Activated CD4-positive, alpha-beta T cell treated with anti-CD3 and anti-CD28 coated beads, Interleukin-2, amount 10 ng/mL, durations not matched to agents 24 days and 14 days (primary cell): Measurements from ENCODE around the gene TSHZ2. TPM values are rescaled to one million over a fixed set of nuclear protein-coding genes. Genes with fewer than 3 reads are reported as not detected.
"Not testable (repeated sequence)": the region's sequence is repeated elsewhere in the genome, so short reads cannot be mapped to it uniquely, and the experiment has no call there.

Source experiments
- DNase-seq: peaks from one replicate; pipeline ENCODE4 v3.0.0; 2022
- H3K27ac Mint-ChIP-seq: one replicate; pipeline ENCODE4 v1.8.0; 2022; ENCODE audit warnings: mild to moderate bottlenecking, mixed read lengths
- H3K27me3 Mint-ChIP-seq: one replicate; pipeline ENCODE4 v1.8.0; 2022; ENCODE audit warnings: mixed read lengths
- H3K36me3 Mint-ChIP-seq: one replicate; pipeline ENCODE4 v1.8.0; 2022; ENCODE audit warnings: low read depth, mild to moderate bottlenecking, mixed read lengths
- H3K4me1 Mint-ChIP-seq: one replicate; pipeline ENCODE4 v1.8.0; 2021; ENCODE audit warnings: mixed read lengths
- H3K4me3 Mint-ChIP-seq: one replicate; pipeline ENCODE4 v1.8.0; 2022; ENCODE audit warnings: mild to moderate bottlenecking, moderate library complexity, mixed read lengths
- H3K9me3 Mint-ChIP-seq: one replicate; pipeline ENCODE4 v1.8.0; 2021; ENCODE audit warnings: mixed read lengths
- intact Hi-C: fragments of 100-400 bp; cut with micrococcal nuclease; formaldehyde crosslinking; loops from one replicate; pipeline ENCODE4 v1.15.1; 2023
- total RNA-seq: library from RNA; stranded (reverse); gene quantifications from 2 replicates; pipeline ENCODE4 v1.2.3, GENCODE V29; 2022

TSHZ2 gene
- total RNA-seq, 1 donor from 2014 or later: 29.5 TPM

DNA sequence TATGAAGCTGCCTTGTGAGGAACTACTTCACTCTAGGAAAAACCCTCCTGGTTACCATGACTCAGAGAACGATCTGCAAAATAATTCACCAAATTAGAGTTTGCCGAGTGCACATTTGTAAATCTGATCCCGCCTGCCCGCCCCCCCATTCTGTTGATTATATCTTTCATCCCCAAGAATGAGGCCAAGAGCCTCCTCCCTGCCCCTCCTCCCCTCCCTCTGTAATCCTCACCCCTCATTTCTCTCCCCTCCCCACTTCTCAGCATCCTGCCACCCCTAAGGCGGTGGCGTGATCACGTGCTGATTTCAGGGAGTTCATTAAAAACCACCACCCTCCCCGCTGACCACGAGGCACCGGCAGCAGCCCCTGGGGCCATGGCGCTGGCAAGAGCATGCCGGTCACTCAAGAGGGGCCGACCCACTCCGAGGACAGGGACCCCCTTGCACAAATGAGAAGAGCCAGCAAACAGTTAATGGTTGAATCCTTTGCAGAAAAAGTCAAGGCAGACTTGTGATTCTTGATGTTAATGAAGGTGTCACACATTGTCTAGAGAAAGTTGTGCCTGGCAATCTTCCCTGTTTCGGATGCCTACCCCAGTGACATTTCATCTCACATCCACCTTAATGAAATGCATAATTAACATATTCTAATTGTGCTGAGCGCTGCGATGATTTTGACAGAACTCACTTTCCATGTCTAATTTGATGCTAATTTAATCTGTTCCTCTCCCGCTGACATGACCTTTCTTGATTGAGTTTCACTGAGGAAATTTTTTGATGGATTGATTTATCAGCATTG, 373.6 kb downstream of the TSHZ2 start:
- Mint-ChIP-seq H3K36me3 (peaks cover 7% of the 10 kb centered on the region), H3K4me3 (no peak overlapping the region), H3K27me3 (no peaks in the 10 kb centered on the region), H3K27ac (no peak overlapping the region), H3K4me1 (no peaks in the 10 kb centered on the region), H3K9me3 (no peaks in the 10 kb centered on the region)
- intact Hi-C loops: no loop called here
- no peak for DNase-seq

DNA sequence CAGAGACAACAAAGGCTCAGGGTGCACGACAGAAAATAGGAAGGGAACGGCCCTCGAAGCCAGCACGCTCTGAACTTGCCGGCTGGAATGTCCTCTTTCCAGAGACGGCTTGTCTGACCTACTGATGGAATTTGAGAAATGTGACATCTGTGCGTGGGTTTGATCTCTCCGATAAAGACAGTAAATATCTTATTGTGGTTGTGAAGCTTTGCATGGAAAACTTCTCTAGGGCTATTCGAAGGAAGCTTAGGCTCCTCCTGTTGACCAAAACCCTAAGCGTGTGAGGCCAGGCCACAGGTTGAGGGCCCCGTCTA, 374.1 kb downstream of the TSHZ2 start:
- DNase-seq: no peak
- H3K27me3 Mint-ChIP-seq: no peaks in the 10 kb centered on the region
- no peaks in the 10 kb centered on the region for H3K9me3 Mint-ChIP-seq
- peaks cover 8% of the 10 kb centered on the region for H3K36me3 Mint-ChIP-seq
- no peak overlapping the region for H3K4me3 Mint-ChIP-seq
- no peaks in the 10 kb centered on the region for H3K4me1 Mint-ChIP-seq
- intact Hi-C loops: no loop called here
- H3K27ac Mint-ChIP-seq: no peak overlapping the region

DNA sequence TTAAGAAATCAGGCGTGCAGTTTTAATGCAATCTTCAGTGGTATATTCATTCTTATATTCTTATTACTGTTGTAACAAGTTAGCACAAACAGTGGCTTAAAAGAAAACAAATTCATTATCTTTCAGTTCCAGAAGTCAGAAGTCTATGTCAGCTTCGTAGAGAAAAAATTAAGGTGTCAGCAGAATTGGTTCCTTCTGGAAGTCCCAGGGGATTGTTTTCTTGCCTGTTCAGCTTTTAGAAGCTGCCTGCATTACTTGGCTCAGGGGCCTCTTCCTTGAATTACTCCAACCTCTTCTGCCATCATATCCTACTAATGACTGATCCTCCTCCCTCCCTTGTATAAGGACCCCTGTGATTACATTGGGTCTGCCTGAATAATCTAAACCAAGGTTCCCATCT, 377.6 kb downstream of the TSHZ2 start:
- no peaks in the 10 kb centered on the region for H3K27me3 Mint-ChIP-seq

DNA sequence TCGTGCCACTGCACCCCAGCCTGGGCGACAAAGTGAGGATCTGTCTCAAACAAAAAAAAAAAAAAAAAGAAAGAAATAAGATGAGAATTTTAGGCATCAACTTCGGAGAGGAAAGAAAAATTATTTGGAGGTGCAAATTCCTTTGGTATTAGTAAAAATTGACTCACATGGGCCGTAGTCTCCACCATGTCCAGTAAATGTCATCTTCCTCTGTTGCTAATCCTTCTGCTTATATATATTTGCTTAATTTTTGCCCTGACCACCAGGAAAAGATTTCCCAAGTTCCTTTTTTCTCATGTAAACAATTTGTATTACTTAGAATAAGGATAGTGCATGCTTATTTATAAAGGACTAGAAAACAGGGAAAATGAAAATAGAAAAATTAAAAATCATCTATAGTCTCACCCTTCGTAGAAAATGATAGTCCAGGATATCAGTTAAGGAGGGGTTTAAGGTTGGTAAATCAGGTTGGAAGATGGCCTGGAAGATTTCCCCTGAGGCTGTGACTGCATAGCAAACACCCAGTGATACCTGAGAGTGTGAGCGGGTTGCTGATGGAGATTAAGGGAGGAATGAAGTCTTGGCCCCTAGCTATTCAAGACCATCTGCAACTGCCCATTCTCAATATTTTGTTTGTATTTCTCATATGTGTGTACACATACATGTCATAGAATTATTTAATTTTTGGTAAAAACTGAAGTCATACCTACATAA, 380.7 kb downstream of the TSHZ2 start:
- Mint-ChIP-seq H3K36me3 (peaks cover 16% of the 10 kb centered on the region), H3K27ac (no peak overlapping the region), H3K27me3 (no peaks in the 10 kb centered on the region), H3K4me3 (no peak overlapping the region), H3K9me3 (peaks cover 16% of the 10 kb centered on the region), H3K4me1 (peaks cover 2% of the 10 kb centered on the region)
- DNase-seq: no peak
- intact Hi-C loops: no loop called here

More for the DNA sequence above, 377.6 kb downstream of the TSHZ2 start:
- no peak overlapping the region for H3K27ac Mint-ChIP-seq
- no peak overlapping the region for H3K4me3 Mint-ChIP-seq
- intact Hi-C loops: no loop called here
- DNase-seq: no peak
- H3K9me3 Mint-ChIP-seq: peaks cover 5% of the 10 kb centered on the region
- peaks cover 8% of the 10 kb centered on the region for H3K36me3 Mint-ChIP-seq
- H3K4me1 Mint-ChIP-seq: peaks cover 2% of the 10 kb centered on the region

DNA sequence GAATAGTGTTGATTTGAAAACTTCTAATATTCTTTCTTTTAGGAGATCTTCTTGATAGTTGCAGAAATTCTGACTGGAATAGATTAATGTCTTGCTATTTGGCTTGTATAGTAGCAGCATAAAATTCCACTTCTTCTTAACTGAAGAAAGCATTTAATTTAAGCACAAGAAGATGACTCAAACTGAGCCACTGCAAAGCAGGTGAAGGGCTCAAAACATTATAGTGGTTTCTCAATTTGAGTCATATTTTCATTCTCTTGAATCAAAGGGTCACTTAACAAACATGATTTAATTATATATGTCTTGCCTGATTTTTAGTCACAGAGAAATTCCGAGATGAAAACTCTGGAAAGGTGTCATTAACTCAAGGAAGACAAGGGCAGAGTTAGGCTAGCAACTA, 382.2 kb downstream of the TSHZ2 start:
- Mint-ChIP-seq H3K27ac (no peak overlapping the region), H3K4me3 (no peak overlapping the region), H3K9me3 (peaks cover 16% of the 10 kb centered on the region), H3K4me1 (peaks cover 2% of the 10 kb centered on the region), H3K27me3 (no peaks in the 10 kb centered on the region), H3K36me3 (peaks cover 12% of the 10 kb centered on the region)
- DNase-seq: no peak
- intact Hi-C loops: no loop called here

DNA sequence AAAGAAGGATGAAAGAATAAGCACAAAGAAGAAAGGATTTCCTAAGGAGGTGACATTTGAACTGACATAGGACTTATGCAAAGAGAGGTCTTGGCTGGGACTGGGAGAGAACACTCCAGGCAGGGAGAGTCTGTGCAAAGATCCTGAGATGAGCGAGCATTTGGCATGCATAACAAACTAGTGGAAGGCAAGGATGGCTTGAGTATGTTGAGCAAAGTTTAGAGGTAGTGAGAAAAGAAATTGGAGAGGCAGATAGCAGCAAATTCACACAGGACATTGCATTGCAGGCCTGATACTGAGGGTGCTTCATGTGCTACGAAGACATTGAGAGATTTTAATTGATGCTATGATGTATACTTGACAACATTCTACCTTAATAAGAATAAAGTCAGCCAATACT, 383.6 kb downstream of the TSHZ2 start:
- H3K36me3 Mint-ChIP-seq: peaks cover 8% of the 10 kb centered on the region
- H3K27ac Mint-ChIP-seq: no peak overlapping the region
- peaks cover 16% of the 10 kb centered on the region for H3K9me3 Mint-ChIP-seq
- no peak for DNase-seq
- H3K27me3 Mint-ChIP-seq: no peaks in the 10 kb centered on the region
- intact Hi-C loops: no loop called here
- H3K4me1 Mint-ChIP-seq: peaks cover 2% of the 10 kb centered on the region
- H3K4me3 Mint-ChIP-seq: no peak overlapping the region

DNA sequence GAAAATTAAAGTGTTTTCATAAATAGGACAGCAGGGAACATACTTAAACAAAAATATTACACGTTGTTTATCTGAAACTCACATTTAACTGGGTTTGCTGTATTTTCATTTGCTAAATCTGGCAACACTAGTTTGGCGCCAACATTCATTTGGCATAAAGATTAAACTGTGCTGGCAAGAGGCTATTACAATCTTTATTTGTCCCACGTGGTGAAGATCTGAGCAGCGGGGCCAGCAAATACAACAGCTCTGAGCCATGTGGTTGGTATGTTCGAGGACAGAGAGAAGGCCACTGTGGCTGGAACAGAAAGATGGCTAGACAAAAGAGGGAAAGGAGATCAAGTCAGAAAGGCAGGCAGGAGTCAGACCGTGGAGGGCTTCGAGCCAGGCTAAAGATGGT, 387.3 kb downstream of the TSHZ2 start:
- Mint-ChIP-seq H3K36me3 (peaks cover 11% of the 10 kb centered on the region), H3K27ac (no peak overlapping the region), H3K9me3 (peaks cover 11% of the 10 kb centered on the region), H3K4me3 (no peak overlapping the region), H3K4me1 (no peaks in the 10 kb centered on the region), H3K27me3 (no peaks in the 10 kb centered on the region)
- no peak for DNase-seq
- intact Hi-C loops: no loop called here

DNA sequence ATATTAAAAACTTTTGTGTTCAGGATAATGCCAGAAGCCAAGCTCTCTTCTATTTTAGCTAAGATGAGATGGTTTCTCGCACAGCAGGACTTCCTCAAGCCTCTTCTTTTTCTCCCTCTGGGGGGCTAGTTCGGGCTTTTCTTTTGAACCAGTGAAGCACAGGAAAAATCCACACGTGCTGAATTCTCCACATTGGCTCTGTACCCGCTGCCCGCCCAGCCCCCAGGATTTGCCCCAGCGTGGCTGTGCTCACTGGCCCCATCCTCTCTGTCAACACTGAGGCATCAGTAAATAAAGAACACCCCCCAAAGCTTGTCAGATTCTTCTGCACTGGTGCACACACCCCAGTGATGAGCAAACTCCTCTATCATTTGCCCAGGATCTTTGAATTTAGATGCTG, 388.7 kb downstream of the TSHZ2 start:
- intact Hi-C loops: no loop called here
- Mint-ChIP-seq H3K4me3 (no peak overlapping the region), H3K9me3 (peaks cover 6% of the 10 kb centered on the region), H3K27ac (no peak overlapping the region), H3K36me3 (peaks cover 7% of the 10 kb centered on the region), H3K27me3 (no peaks in the 10 kb centered on the region), H3K4me1 (no peaks in the 10 kb centered on the region)
- DNase-seq: no peak

DNA sequence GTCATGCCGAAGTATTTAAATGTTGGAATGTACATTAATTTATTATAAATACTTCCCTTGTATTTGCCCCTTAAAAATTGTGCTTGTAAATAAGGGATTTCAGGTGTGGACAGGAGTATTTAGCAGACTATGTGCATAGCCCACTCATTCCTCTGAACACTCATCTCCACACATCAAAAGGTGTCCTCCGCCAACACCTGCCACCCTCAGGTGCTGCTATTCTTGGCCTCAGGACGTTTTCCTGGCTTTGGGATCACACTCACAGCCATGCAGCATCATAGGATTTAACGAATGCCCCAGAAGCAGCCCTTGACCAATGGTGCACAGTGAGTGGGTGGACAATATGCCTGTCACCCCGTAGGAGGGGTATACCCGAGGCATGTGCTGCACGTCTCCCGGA, 390.6 kb downstream of the TSHZ2 start:
- Mint-ChIP-seq H3K27ac (no peak overlapping the region), H3K9me3 (no peaks in the 10 kb centered on the region), H3K27me3 (no peaks in the 10 kb centered on the region), H3K4me1 (no peaks in the 10 kb centered on the region), H3K36me3 (peaks cover 2% of the 10 kb centered on the region), H3K4me3 (no peak overlapping the region)
- intact Hi-C loops: no loop called here
- DNase-seq: no peak

DNA sequence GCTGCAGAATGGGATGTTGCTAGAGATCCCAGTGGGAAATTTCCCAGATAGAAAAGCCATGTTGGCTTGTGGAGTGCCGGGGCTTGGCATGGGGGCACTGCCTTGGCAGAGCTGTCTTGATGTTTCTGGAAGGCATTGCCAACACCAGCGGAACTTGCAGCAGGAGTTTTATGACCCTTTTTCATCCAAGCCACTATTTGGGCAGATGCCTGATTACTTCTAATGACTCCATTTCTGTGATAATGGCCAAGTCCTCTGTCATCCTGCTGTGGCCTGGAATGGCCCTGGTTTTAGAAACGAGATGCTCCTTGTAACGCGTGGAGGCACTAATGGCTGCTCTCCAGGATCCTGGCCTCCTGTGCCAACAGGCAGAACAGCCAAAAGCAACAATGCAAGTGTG, 392.5 kb downstream of the TSHZ2 start:
- H3K36me3 Mint-ChIP-seq: peaks cover 2% of the 10 kb centered on the region
- H3K4me1 Mint-ChIP-seq: no peaks in the 10 kb centered on the region
- H3K27me3 Mint-ChIP-seq: no peaks in the 10 kb centered on the region
- intact Hi-C loops: no loop called here
- no peak overlapping the region for H3K27ac Mint-ChIP-seq
- H3K4me3 Mint-ChIP-seq: no peak overlapping the region
- DNase-seq: no peak
- no peaks in the 10 kb centered on the region for H3K9me3 Mint-ChIP-seq

DNA sequence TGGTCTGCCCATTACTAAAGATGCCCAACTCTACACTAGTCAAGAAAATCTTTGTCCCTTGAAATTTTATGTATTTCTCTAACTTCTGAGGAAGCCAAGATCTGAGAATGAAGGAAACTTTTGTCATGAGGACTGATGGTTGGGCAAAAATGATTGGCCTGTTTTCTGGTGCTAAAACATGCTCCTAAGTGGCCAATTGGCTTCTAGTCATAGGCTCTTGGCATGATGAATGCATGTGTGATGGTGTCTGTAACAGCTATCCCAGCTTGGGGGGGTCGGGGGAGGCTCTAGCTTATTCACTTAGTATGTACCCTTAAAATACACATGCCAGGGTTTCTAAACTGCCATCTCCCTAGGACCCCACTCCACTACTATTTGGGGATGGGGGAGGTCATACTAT, 392.9 kb downstream of the TSHZ2 start:
- no peaks in the 10 kb centered on the region for H3K4me1 Mint-ChIP-seq

DNA sequence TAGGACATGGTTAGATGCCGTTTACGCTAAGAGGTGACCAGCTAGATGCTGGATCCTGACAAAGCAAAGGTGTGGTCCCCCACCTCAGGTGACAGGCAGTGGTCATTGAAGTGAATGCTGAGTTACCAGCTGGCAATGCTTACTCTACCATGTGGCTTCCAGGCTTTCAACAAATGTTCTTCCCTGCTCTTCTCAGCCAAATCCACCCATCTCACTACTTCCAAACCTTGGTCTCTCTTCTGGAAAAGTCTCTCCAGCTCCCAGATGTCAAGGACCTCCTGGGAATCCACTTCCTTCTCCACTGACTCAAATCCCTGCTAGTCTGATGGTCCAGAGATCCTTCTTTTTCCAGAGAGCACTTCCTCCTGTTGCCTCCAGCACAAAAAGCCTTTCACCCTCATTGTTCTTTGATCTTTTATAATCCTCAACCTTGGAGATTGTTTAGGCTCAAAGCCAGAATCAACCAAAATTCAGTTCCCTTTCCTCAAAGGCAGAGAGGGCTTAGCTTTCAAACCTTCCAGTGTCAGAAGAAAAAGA, 393.4 kb downstream of the TSHZ2 start:
- no peak for DNase-seq
- Mint-ChIP-seq H3K4me3 (no peak overlapping the region), H3K27ac (no peak overlapping the region), H3K9me3 (no peaks in the 10 kb centered on the region), H3K4me1 (peaks cover 1% of the 10 kb centered on the region), H3K36me3 (peaks cover 2% of the 10 kb centered on the region), H3K27me3 (no peaks in the 10 kb centered on the region)
- intact Hi-C loops: no loop called here

More for the DNA sequence above, 392.9 kb downstream of the TSHZ2 start:
- H3K27me3 Mint-ChIP-seq: no peaks in the 10 kb centered on the region
- H3K36me3 Mint-ChIP-seq: peaks cover 2% of the 10 kb centered on the region
- H3K9me3 Mint-ChIP-seq: no peaks in the 10 kb centered on the region
- no peak overlapping the region for H3K27ac Mint-ChIP-seq
- DNase-seq: no peak
- H3K4me3 Mint-ChIP-seq: no peak overlapping the region
- intact Hi-C loops: no loop called here

DNA sequence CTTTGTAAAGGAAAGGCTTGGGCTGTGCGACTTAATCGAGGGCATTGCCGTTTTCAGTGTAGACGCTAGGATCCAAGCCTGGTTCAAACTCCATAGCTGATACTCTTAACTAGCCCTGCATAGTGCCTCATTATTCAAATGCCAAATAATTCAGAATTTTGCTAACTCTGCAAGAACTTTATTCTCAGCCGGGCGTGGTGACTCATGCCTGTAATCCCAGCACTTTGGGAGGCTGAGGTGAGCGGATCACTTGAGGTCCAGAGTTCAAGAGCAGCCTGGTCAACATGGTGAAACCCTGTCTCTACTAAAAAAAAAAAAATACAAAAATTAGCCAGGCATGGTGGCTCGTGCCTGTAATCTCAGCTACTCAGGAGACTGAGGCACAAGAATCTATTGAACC, 394.8 kb downstream of the TSHZ2 start:
- H3K27ac Mint-ChIP-seq, DNase-seq, H3K4me1 Mint-ChIP-seq, H3K36me3 Mint-ChIP-seq, intact Hi-C loops, H3K4me3 Mint-ChIP-seq, H3K9me3 Mint-ChIP-seq, H3K27me3 Mint-ChIP-seq: not testable (repeated sequence)

DNA sequence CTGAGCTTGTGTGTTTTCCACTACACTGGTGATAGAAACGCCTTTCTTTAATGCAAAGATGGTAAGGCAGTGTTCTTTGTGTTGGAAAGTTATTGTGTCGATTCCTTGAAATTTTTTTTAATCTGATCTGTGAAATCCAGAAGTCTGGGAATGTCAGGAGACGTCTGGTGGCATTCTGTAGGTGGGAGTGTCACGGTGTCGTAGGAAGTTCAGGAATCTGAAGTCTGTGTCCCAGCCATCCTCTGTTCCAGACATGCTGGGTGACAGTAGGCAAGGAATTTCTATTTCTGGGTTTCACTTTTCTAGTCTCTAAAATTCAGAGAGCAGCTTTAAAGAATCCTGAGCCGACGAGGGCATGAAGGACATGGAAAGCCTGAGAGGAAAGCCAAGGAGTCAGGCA, 397.7 kb downstream of the TSHZ2 start:
- Mint-ChIP-seq H3K9me3 (no peaks in the 10 kb centered on the region), H3K36me3 (peaks cover 2% of the 10 kb centered on the region), H3K4me3 (no peak overlapping the region), H3K27ac (no peak overlapping the region), H3K4me1 (peaks cover 1% of the 10 kb centered on the region), H3K27me3 (no peaks in the 10 kb centered on the region)
- intact Hi-C loops: no loop called here
- no peak for DNase-seq
